Left colon (tissue), 2 donors: Measurements from ENCODE around the gene PLPPR2. TPM values are rescaled to one million over a fixed set of nuclear protein-coding genes. Genes with fewer than 3 reads are reported as not detected.

Experiments
- total RNA-seq, 2 donors: library from RNA; stranded (reverse); fragmentation: NEBNext Ultra II Directional; extraction: Animal tissue kit (Norgen Biotek cat#: 25700); gene quantifications; one replicate each; pipeline ENCODE4 v1.2.1, GENCODE V29; 2021
- donor health status: DM: no; HTN: no; CAD: no.
- donor health status: DM: yes; HTN: yes; CAD: no.

Gene PLPPR2
- total RNA-seq, 2 donors from 2014 or later, result 5.4 to 7.3 TPM

Other genes starting within 250 kb of the PLPPR2 start
- gene SPC24, start 199.7 kb upstream of the PLPPR2 start, total RNA-seq, result 10 to 100 TPM in 1 of 2 donors, 1 to 10 TPM in 1; 2.6 to 11.6 TPM
- 10 to 100 TPM; 28.5 to 85.3 TPM for gene KANK2, start 157.9 kb upstream of the PLPPR2 start, total RNA-seq
- not detected for gene ANGPTL8, start 115.8 kb upstream of the PLPPR2 start, total RNA-seq
- gene DOCK6, start 92.9 kb upstream of the PLPPR2 start, total RNA-seq, result 10 to 100 TPM; 64.7 to 77.6 TPM
- not detected for gene TSPAN16, start 59.3 kb upstream of the PLPPR2 start, total RNA-seq
- gene RAB3D, start 15.8 kb upstream of the PLPPR2 start, total RNA-seq, result 10 to 100 TPM; 34.7 to 37.6 TPM
- 10 to 100 TPM; 43.5 to 51.9 TPM for gene TMEM205, start 9.2 kb upstream of the PLPPR2 start, total RNA-seq
- 10 to 100 TPM; 28.6 to 30.2 TPM for gene CCDC159, start 8.9 kb upstream of the PLPPR2 start, total RNA-seq
- 1 to 10 TPM; 3.3 to 3.4 TPM for gene SWSAP1, start 19.2 kb downstream of the PLPPR2 start, total RNA-seq
- 1 to 10 TPM; 4.2 to 4.8 TPM for gene EPOR, start 28.9 kb downstream of the PLPPR2 start, total RNA-seq
- gene RGL3, start 63.9 kb downstream of the PLPPR2 start, total RNA-seq, result 10 to 100 TPM; 21.1 to 23.9 TPM
- under 1 TPM in 1 of 2 donors, not detected in 1; 0.42 TPM for gene ODAD3, start 79.7 kb downstream of the PLPPR2 start, total RNA-seq
- 100 to 1,000 TPM; 301 to 320 TPM for gene PRKCSH, start 80.2 kb downstream of the PLPPR2 start, total RNA-seq
- under 1 TPM; 0.15 to 0.61 TPM for gene ELAVL3, start 125.6 kb downstream of the PLPPR2 start, total RNA-seq
- 10 to 100 TPM in 1 of 2 donors, 1 to 10 TPM in 1; 7.5 to 10.4 TPM for gene ZNF653, start 150.4 kb downstream of the PLPPR2 start, total RNA-seq
- 10 to 100 TPM; 52.8 to 64.5 TPM for gene ECSIT, start 173.7 kb downstream of the PLPPR2 start, total RNA-seq
- 100 to 1,000 TPM in 1 of 2 donors, 1 to 10 TPM in 1; 6.9 to 254 TPM for gene CNN1, start 183.4 kb downstream of the PLPPR2 start, total RNA-seq
- gene ELOF1, start 203.8 kb downstream of the PLPPR2 start, total RNA-seq, result 10 to 100 TPM; 34.6 to 39.0 TPM
- 10 to 100 TPM; 22.6 to 26.8 TPM for gene ACP5, start 222.2 kb downstream of the PLPPR2 start, total RNA-seq
- 1 to 10 TPM; 8.5 to 9.2 TPM for gene ZNF627, start 242.1 kb downstream of the PLPPR2 start, total RNA-seq